Measurements from ENCODE around the gene DHRS13. TPM values are rescaled to one million over a fixed set of nuclear protein-coding genes. Genes with fewer than 3 reads are reported as not detected.
"Not testable (repeated sequence)": the region's sequence is repeated elsewhere in the genome, so short reads cannot be mapped to it uniquely, and the experiment has no call there.

DHRS13 gene
- total RNA-seq, 1 experiment from 2014 or later = 5.6 TPM

GRCh38 chr17:28937044-28937729 lies 34.3 kb upstream of the DHRS13 start:
- DNase-seq (ENCODE audit: extremely low read depth, low read depth) = no peak

- DNase-seq (ENCODE audit: extremely low read depth, low read depth) = no peak
Observed at GRCh38 chr17:28935744-28936460, 33.0 kb upstream of the DHRS13 start.

DNA sequence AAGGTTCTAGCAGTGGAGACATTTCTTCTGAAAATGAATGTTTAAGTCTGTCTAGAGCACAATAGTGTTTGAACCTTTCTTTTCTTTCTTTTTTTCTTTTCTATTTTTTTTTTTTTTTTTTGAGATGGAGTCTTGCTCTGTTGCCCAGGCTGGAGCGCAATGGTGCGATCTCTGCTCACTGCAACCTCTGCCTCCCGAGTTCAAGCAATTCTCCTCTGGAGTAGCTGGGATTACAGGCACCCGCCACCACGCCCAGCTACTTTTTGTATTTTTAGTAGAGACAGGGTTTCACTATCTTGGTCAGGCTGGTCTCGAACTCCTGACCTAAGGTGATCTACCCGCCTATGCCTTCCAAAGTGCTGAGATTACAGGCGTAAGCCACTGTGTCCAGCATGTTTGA lies 31.6 kb upstream of the DHRS13 start:
- DNase-seq (ENCODE audit: extremely low read depth, low read depth) = not testable (repeated sequence)

DNA sequence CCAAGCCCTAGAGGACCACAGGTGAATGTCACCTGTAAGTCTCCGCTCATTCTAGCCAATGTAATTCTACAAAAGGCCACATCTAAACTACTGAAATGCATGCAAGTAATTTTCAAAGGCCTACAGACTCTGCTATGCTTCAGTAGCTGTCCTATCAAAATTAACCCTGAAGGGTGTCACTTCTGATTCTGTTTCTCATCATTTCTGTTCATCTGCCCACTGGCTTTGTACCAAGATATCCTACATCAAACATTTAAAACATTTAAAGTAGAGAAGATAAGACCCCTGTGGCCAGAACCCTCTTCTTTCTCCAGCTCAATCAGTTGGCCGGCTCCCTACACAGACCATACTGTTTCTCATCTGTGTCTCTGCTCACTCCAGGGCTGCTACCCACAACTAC lies 26.9 kb upstream of the DHRS13 start:
- no peak for DNase-seq (ENCODE audit: extremely low read depth, low read depth)

GRCh38 chr17:28928061-28928460 lies 25.2 kb upstream of the DHRS13 start:
- DNase-seq (ENCODE audit: extremely low read depth, low read depth) = no peak

DNA sequence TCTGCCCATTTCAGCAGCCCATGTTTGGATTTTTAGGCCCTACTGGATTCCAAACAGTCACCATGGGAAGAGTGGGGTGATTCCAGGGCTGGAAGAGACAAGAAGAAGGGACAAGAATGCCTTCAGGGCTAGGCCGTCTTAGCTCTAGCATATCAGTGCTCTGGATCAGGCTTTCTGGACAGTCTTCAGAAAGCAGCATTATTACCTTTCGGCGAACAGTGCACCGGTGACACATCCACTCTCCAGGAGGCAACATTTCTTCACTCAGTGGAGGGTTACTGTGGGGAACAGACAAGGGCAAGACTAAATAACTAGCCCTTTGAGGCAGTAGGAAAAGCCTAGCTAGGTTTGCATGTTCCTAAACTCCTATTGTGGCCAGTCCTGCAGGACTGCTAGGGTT lies 23.9 kb upstream of the DHRS13 start:
- DNase-seq (ENCODE audit: extremely low read depth, low read depth) = no peak

GRCh38 chr17:28926366-28926765 lies 23.5 kb upstream of the DHRS13 start:
- no peak for DNase-seq (ENCODE audit: extremely low read depth, low read depth)

DNA sequence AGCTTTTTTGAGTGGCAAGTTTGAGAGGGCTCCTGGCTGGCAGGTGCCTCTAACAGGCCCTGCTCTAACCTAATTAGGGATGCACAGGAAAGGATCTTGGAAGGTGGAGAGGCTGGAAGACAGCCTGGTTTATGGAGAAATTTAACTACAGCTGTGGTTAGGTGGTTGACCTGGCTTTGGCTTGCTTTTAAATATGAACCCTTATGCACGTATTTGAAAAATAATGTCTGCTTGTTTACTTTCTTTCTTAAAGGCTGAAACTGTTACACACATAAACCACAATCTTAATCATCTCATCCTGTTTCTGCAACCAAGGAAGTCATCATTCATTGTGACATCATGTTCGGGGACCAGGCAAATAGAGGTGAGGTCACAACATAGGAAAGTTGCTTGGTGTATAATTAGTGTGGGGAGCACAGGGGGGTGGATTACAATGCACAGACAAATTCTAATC lies 23.1 kb upstream of the DHRS13 start:
- no peak for DNase-seq (ENCODE audit: extremely low read depth, low read depth)

- no peak for DNase-seq (ENCODE audit: extremely low read depth, low read depth)
Observed at GRCh38 chr17:28920201-28920600, 17.3 kb upstream of the DHRS13 start.

GRCh38 chr17:28918295-28918694 lies 15.4 kb upstream of the DHRS13 start:
- no peak for DNase-seq (ENCODE audit: extremely low read depth, low read depth)

DNA sequence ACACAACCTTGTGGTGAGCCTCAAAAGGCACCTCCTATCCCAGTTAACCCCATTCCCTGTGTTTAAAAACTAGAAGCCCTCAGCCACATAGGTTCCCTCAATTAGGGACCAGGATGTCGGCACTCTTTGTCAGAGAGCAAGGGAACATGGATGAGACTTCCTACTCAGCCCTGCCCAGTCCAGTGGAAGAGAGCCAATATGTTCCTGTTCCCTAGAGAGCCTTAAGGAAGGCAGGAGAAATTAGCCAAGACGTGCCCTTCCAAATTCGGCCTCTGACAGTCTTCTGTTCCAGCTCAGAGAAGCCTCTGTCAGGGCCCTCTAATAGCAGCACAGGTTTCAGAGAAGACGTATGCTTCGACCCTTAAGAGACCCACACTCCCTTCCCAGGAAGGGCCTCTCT lies 14.6 kb upstream of the DHRS13 start:
- no peak for DNase-seq (ENCODE audit: extremely low read depth, low read depth)

- no peak for DNase-seq (ENCODE audit: extremely low read depth, low read depth)
Observed at GRCh38 chr17:28917029-28917428, 14.2 kb upstream of the DHRS13 start.

DNA sequence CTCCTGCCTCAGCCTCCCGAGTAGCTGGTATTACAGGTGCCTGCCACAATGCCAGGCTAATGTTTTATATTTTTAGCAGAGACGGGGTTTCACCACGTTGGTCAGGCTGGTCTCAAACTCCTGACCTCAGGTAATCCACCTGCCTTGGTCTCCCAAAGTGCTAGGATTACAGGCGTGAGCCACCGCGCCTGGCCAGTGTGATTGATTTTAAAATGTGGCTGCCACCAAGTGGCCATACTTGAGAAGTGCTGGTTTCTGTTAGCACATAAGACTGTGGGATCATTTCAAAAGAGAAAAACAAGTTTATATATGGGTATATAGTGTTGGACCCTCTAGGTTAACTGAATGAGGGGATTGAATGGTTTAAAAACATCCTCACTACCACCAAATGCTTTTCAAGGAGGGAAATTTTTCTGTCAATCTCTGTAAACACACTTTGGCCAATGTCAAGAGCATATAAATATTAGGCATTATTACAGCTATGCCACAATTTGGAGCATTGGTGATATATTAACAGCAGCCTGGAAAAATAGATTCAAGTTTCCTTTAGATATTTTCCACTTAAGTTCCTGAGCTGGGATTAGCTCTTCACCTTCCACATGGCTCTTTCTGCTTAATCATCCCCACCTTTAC lies 13.5 kb upstream of the DHRS13 start:
- DNase-seq (ENCODE audit: extremely low read depth, low read depth) = peak; percentile 43

GRCh38 chr17:28912938-28913333 lies 10.1 kb upstream of the DHRS13 start:
- DNase-seq (ENCODE audit: extremely low read depth, low read depth) = no peak

DNA sequence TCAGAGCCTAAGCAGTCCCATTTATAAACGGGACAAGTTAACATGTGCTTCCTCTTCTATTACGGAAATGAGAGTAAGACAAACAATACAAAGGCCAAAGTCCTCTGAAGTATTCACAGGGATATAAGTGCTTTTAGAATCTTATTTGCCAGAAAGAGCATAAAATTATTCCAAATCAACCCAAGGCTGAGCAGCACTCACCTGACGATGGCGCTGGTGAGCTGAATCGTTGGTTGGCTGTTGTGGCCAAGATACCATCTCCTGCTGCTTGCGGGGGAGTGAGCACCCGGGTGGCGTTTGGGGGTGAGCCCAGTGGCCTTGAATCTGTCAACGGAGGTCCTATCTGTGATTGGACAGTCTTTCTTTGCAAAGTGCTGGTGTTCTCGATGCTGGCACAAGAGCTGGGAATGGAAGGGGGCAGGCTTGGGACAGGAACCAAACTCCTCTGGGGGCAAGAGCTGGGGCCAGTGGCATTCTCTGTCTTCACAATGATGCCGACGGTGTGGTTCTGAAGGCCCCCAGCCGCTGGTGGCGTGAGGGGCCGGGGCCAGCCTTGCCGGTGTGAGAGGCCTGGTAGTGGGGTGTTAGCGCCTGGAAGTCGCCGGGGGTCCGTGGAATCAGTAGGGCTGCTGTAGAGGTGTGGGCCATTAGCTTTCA lies 9.5 kb upstream of the DHRS13 start:
- DNase-seq (ENCODE audit: extremely low read depth, low read depth) = no peak

DNA sequence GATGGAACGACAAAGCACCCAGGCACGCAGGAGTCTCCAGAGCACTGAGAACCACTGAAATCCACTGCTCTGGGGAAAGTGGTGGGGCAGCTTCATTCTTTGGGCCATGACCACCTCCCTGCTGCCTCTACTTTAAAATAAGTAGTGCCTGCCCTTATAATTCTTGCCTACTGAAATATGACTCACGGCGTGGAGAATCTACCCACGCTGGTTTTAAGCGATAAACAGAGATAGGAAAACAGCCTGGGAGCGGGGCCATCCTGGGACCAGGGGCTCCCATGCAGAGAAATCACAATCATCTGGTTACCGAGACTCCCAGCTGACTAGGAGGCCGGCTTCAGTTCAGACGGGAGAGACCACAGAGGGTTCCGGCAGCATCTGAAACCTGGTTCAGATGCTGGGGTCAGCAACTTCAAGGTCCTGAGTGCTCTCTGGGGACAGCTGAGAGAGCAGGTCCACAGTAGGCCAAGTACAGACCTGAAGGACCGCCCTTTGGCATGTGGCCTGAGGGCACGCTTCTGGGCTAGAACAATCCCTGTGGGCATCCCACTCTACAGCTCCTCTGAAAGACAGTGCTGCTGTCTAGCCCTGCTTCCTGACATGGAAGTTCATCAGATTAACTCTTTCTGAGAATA lies 8.6 kb upstream of the DHRS13 start:
- no peak for DNase-seq (ENCODE audit: extremely low read depth, low read depth)

DNA sequence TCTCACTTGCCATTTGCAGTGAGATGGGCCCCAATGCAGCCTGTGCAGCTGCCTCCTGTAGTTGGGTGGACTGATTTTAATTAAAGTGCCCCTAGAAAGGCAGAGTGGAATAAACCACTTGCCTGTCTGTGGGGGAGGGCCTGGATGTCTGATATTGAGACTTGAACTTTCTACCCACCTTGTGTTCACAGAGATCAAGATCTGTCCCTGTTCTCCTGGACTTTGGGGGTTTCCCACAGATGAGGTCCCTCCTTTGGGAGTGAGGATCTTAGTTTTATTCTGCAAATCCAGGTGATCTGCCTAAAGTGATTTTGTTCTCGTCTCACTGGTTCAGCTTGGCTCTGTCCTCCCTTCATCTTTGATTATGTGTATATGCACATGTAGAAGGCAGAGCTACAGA lies 7.7 kb upstream of the DHRS13 start:
- DNase-seq (ENCODE audit: extremely low read depth, low read depth) = no peak

DNA sequence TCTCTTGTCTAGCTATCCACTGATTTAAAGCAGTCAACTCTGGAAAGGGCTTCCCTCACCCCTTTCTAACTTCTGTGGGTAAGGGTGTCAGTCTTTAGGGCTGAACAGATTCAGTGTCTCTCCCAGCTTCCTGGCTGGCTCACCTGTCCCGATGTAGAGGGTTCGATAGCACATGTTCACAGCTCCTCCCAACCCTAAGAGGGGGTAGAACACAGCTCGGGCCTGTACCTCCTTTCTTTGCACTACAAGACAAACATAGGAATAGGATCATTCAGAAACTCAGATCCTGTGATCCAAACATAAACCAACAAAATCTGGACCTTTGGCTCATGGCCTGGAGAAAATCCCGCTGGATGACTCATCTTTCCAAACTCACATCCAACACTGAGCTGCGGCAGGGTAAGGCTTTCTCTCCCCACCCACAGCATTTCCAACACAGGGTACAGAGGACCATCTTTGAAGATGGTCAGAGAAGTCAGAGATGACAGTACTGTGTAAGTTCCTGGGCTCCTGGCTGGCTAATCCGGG lies 5.8 kb upstream of the DHRS13 start:
- DNase-seq (ENCODE audit: extremely low read depth, low read depth) = no peak

DNA sequence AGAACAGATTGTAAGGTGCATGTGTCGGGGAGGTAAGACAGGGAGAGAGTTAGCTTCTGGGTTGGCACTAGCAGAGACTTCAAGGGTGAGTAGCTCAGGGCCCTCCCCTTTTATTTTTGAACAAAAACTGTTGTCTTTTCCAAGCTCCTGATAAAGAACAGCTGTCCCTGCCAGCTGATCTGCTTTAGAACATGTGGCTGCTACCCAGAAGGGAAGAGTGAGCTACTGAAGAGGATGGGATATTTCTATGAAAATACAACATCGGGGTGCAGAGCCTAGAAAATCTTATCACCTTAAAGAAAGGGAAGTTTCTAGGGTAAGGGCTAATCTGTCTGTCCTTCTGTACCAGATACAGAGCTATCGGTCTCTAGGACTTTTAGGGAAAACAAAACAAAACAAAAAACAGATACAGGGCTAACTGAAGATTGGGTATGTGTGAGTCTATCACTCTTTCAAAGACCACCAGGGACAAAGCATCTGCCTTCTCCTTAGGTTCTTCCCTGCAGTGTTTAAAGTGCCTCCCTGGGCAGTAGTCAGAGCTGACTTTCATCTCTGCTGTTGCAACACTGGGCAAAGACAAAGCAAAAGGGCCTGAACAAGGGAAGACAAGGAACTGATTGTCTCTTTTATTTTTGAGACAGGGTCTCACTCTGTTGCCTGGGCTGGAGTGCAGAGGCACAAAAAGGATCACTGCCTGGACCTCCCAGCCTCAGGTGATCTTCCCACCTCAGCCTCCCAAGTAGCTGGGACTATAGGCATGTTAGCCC lies 5.0 kb upstream of the DHRS13 start:
- no peak for DNase-seq (ENCODE audit: extremely low read depth, low read depth)
